ENCODE data around the gene SLC9A2.

The SLC9A2 gene

GRCh38 chr2:102618452-102619413 lies 620 bp upstream of the SLC9A2 start:
- no peak for DNase-seq

- DNase-seq: no peak
These were observed 979 bp downstream of the SLC9A2 start for GRCh38 chr2:102620332-102620731.

- no peak for DNase-seq
These were observed 2.3 kb downstream of the SLC9A2 start for GRCh38 chr2:102621630-102622029.

- DNase-seq: no peak
These were observed 3.3 kb downstream of the SLC9A2 start for GRCh38 chr2:102622646-102623045.

GRCh38 chr2:102630458-102630857 lies 11.1 kb downstream of the SLC9A2 start:
- DNase-seq: no peak

GRCh38 chr2:102632380-102633175 lies 13.2 kb downstream of the SLC9A2 start:
- no peak for DNase-seq

- DNase-seq: no peak
These were observed 15.5 kb downstream of the SLC9A2 start for GRCh38 chr2:102634831-102635241.

- no peak for DNase-seq
These were observed 16.0 kb downstream of the SLC9A2 start for GRCh38 chr2:102635317-102635716.

GRCh38 chr2:102636283-102636907 lies 17.0 kb downstream of the SLC9A2 start:
- DNase-seq: no peak

- no peak for DNase-seq
These were observed 18.0 kb downstream of the SLC9A2 start for GRCh38 chr2:102637358-102637757.

GRCh38 chr2:102639429-102639828 lies 20.1 kb downstream of the SLC9A2 start:
- DNase-seq: no peak

- no peak for DNase-seq
These were observed 32.8 kb downstream of the SLC9A2 start for GRCh38 chr2:102652126-102652525.

GRCh38 chr2:102657770-102658169 lies 38.4 kb downstream of the SLC9A2 start:
- no peak for DNase-seq

GRCh38 chr2:102660070-102660469 lies 40.7 kb downstream of the SLC9A2 start:
- no peak for DNase-seq

- DNase-seq: no peak
These were observed 41.2 kb downstream of the SLC9A2 start for GRCh38 chr2:102660574-102660973.

GRCh38 chr2:102661846-102662245 lies 42.5 kb downstream of the SLC9A2 start:
- DNase-seq: no peak

GRCh38 chr2:102662833-102663232 lies 43.5 kb downstream of the SLC9A2 start:
- peak in 1 of 6 experiments; percentile 10 for DNase-seq

- no peak for DNase-seq
These were observed 44.0 kb downstream of the SLC9A2 start for GRCh38 chr2:102663381-102663780.

- no peak for DNase-seq
These were observed 45.1 kb downstream of the SLC9A2 start for GRCh38 chr2:102664471-102664909.

GRCh38 chr2:102667072-102667471 lies 47.7 kb downstream of the SLC9A2 start:
- no peak for DNase-seq

GRCh38 chr2:102668171-102668570 lies 48.8 kb downstream of the SLC9A2 start:
- DNase-seq: no peak

- DNase-seq: no peak
These were observed 50.0 kb downstream of the SLC9A2 start for GRCh38 chr2:102669401-102669800.

- DNase-seq: no peak
These were observed 52.9 kb downstream of the SLC9A2 start for GRCh38 chr2:102672107-102672776.

Measured in stimulated activated naive CD4-positive, alpha-beta T cell (primary cell).